Glomerular endothelial cell (primary cell): Measurements from ENCODE around the gene PICK1. TPM values are rescaled to one million over a fixed set of nuclear protein-coding genes. Genes with fewer than 3 reads are reported as not detected.
"Not testable (repeated sequence)": the region's sequence is repeated elsewhere in the genome, so short reads cannot be mapped to it uniquely, and the experiment has no call there.

Experiments used
- DNase-seq: peaks from one replicate; pipeline ENCODE4 v3.0.0-alpha.2; 2011; ENCODE audit warnings: low read depth, low spot score; ENCODE audit errors: extremely low read depth
- total RNA-seq: library from RNA; depleted of rRNA; stranded (reverse); fragments of >200 nt; gene quantifications from 2 replicates; pipeline ENCODE4 v1.2.3, GENCODE V29; 2015

Gene PICK1
- total RNA-seq, 1 donor from 2014 or later = 12.8 TPM

DNA sequence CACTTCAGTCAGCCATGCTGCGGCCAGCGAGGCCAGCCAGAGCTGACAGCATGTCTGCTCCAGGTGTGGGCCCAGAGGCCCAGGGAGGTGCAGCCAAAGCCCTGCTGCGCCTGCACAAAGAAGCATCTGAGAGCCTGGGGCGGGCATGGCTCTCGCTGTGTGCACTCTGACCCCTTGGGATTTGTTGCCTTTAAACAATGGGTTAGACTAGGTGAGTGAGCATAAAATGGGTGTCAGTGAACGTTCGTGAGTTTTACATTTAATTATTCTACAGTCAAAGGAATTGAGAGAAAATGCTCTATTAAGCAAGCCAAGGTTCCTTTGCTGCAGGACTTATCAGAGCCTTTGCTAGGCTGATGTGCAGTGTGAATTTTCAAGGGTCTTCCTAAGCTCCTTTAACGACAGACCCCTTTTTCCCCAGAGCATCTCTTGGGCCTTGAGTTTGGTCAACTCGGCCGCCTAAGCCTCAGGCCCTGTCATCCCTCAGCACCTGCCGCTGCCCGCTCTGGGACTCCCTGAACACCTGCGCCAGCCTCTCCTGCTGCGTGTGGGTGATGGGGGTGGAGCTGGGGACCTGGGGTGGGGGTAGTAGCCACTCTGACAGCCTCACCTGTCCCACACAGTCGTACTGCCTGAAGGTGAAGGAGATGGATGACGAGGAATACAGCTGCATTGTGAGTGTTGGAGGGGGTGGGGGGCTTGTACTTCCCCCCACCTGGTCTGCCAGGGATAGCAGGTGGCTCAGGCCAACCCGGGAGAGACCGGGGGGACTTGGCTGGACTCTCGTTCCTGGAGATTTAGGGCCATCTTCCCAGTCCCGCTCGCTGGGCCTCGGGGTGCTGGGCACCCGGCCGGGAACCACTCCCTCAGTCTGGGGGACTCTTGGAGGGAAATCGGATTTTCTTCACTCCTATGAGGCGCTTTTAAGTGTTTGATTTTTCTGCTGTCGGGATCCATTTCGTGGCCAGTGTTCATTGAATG lies 16.2 kb downstream of the PICK1 start:
- no peak for DNase-seq

- no peak for DNase-seq
Observed at GRCh38 chr22:38074181-38075104, 17.2 kb downstream of the PICK1 start.

GRCh38 chr22:38075105-38075825 lies 18.1 kb downstream of the PICK1 start:
- no peak for DNase-seq

DNA sequence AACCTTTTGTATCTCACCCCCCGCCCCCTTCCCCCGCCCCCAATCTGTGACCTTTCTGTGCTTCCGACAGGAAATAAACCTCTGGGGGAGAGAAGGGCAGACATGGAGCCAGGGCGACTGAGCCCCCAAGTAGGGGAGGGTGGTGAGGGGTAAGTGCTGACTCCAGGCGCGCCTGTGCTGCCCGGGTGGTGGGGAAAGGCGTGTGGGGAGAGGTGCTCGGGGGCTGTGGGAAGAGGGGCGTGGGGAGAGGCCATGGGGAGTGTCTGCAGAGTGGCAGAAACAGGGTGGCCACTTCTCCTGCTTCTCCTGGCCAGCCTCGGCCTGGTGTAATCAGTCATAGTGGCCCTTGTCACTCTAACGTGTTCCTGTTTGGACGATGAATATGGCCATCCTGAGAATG lies 18.8 kb downstream of the PICK1 start:
- no peak for DNase-seq

GRCh38 chr22:38077096-38077495 lies 19.9 kb downstream of the PICK1 start:
- no peak for DNase-seq

- DNase-seq = no peak
Observed at GRCh38 chr22:38077595-38077994, 20.4 kb downstream of the PICK1 start.

GRCh38 chr22:38078046-38078840 lies 21.0 kb downstream of the PICK1 start:
- no peak for DNase-seq

DNA sequence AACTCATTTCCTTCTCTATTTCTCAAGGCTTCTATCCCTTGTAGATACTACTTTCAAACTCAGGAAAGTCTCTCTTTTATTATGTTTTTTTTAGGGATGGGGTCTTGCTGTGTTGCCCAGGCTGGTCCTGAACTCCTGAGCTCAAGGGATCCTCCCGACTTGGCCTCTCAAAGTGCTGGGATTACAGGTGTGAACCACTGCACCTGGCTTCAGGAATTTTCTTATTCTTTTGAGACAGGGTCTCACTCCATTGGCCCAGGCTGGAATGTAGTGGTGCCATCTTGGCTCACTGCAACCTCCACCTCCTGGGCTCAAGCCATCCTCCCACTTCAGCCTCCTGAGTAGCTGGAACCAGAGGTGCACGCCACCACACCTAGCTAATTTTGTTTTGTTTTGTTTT lies 22.0 kb downstream of the PICK1 start:
- not testable (repeated sequence) for DNase-seq

DNA sequence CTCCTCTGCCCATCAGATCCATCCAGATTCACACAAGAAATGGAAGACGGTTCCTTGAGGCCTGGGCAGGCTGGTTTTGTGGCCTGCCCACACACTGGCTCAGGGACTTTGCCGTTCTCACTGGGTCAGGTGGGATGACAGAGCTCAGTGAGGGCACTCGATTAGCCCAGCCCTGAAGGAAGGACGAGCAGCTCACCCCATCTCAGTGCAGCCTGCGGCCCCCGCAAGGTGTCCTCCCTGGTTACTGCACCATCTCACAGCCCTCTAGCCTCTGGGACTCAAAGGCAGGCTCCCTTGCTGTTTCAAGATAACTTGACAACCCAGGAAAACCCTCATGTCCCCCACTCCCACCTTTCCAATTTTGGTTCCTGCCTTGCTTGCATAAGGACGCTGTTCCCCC lies 22.6 kb downstream of the PICK1 start:
- DNase-seq = no peak

- DNase-seq = no peak
Observed at GRCh38 chr22:38080474-38080849, 23.3 kb downstream of the PICK1 start.

DNA sequence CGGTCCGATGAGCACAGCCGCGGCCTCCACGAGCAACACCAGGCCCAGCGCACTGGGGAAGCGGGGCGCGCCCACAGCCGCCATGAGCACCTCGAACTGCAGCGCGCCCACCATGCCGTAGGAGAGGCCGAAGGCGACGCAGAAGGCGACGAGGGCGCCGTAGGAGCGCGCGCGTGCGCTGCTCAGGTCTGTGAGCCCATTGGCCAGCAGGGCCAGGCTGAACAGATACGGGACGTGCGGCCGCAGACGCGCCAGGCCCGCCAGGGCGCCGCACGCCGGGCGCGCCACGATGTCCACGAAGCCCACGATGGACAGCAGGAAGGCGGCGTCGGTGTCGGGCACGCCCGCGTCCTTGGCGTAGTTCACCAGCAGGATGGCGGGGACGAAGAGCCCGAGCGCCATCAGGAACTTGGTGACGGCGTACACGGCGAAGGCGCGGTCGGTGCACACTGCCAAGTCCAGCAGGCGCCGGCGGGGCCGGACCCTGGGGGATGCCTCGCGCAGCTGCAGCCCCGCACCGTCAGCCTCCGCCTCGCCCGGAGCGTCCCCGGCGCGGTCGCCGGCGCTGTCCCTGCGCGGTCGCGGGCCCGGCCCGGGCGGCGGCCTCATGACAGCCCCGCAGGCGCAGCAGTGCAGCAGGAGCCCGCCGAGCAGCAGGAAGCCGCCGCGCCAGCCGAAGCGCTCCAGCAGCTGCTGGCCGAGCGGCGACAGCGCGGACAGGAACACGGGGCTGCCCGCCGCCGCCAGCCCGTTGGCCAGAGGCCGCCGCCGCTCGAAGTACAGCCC lies 23.8 kb downstream of the PICK1 start:
- no peak for DNase-seq

DNA sequence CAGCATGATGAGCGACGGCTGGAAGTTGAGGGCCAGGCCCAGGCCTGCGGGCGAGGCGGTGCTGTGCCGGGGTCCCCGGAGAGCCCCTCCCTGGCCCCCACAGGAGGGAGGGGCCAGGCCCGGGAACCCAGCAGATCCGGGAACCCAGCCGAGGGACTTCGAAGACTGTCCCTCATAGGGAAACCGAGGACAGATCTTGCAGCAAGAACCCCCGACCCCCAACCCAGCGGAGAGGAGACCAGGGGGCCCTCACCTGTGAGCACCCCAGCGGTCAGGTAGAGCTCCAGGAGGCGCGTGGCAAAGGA lies 24.4 kb downstream of the PICK1 start:
- no peak for DNase-seq

GRCh38 chr22:38081941-38082828 lies 25.0 kb downstream of the PICK1 start:
- no peak for DNase-seq

GRCh38 chr22:38082986-38083710 lies 25.9 kb downstream of the PICK1 start:
- no peak for DNase-seq

GRCh38 chr22:38083931-38084631 lies 26.9 kb downstream of the PICK1 start, which contains the start of gene SLC16A8:
SLC16A8 (minus strand) TSS chr22:38084184; CDS start chr22:38082873, 1,311 bp downstream.
- DNase-seq = no peak

- DNase-seq = no peak
Observed at GRCh38 chr22:38085056-38085455, 27.9 kb downstream of the PICK1 start.

- no peak for DNase-seq
Observed at GRCh38 chr22:38085501-38085900, 28.3 kb downstream of the PICK1 start.
